Endothelial cell of umbilical vein (primary cell): ENCODE measurements around the gene SPAG7. TPM values are rescaled to one million over a fixed set of nuclear protein-coding genes. Genes with fewer than 3 reads are reported as not detected.

Experiments used
- BruUV-seq: library from RNA; stranded (reverse); fragments of 400-500 nt; replicated peaks from 2 replicates; lab custom pipeline; 2021; lab: Mats Ljungman, UMichigan
- CTCF ChIA-PET: fragments of 300-600, 350-600 bp; sonication (Branson Sonifier 250); formaldehyde crosslinking; loops from one replicate; lab custom pipeline; 2021; ENCODE audit warnings: antibody characterized with exemption, inconsistent platforms; lab: Charles Lee
- POLR2A ChIA-PET: fragments of 300-600, 350-600 bp; sonication (Branson Sonifier 250); formaldehyde crosslinking; loops from one replicate; lab custom pipeline; 2021; ENCODE audit warnings: antibody characterized with exemption, inconsistent platforms; lab: Charles Lee
- DNase-seq: peaks from one replicate; pipeline ENCODE4 v3.0.0-alpha.2; 2011; ENCODE audit warnings: low read depth, low spot score
- FAIRE-seq: peaks from 2 replicates; lab custom pipeline; 2011; peaks lifted over from hg19 to GRCh38; lab: Jason Lieb, UNC
- H2AFZ ChIP-seq: 2 replicates; pipeline ENCODE4 v1.6.0; 2012; ENCODE audit warnings: low read depth, low read length, control low read depth, inconsistent platforms
- H3K27ac ChIP-seq: 2 replicates; pipeline ENCODE4 v1.5.1; 2011; ENCODE audit warnings: low read depth, mild to moderate bottlenecking, control low read depth, low read length, moderate library complexity; ENCODE audit not compliant: insufficient read depth
- H3K27me3 ChIP-seq, 2 experiments: 2 replicates each; pipeline versions ENCODE4 v1.6.0 to v1.6.1; 2011; ENCODE audit warnings: low read length in 2 of 2, mixed read lengths in 1 of 2; ENCODE audit not compliant: control insufficient read depth in 2 of 2, insufficient read depth in 2 of 2
- H3K36me3 ChIP-seq, 2 experiments: 2 replicates in 1 of 2; 3 replicates in 1 of 2; pipeline ENCODE4 v1.5.1; 2011; ENCODE audit warnings: low read length in 2 of 2, mild to moderate bottlenecking in 1 of 2, moderate library complexity in 1 of 2; ENCODE audit not compliant: control insufficient read depth in 2 of 2, insufficient read depth in 2 of 2; ENCODE audit errors: extremely low read depth in 1 of 2
- H3K4me1 ChIP-seq: 3 replicates; pipeline ENCODE4 v1.5.1; 2011; ENCODE audit warnings: mild to moderate bottlenecking, low read length; ENCODE audit not compliant: control insufficient read depth, insufficient read depth; ENCODE audit errors: extremely low read depth
- H3K4me2 ChIP-seq: 2 replicates; pipeline ENCODE4 v1.6.1; 2011; ENCODE audit warnings: low read length, control low read depth, mixed read lengths; ENCODE audit not compliant: insufficient read depth
- H3K4me3 ChIP-seq, 3 experiments: fragments of 200-600 bp in 1 of 3; sonication (generic), shearing (Covaris generic) in 1 of 3; replicated peaks in 1 of 3; 2 replicates each; pipeline ENCODE4 v1.5.1; 2011 to 2016; ENCODE audit warnings: control low read depth in 3 of 3, low read length in 3 of 3, mild to moderate bottlenecking in 2 of 3, inconsistent platforms in 1 of 3, low read depth in 1 of 3, moderate library complexity in 1 of 3; ENCODE audit not compliant: insufficient read depth in 1 of 3
- H3K79me2 ChIP-seq: 2 replicates; pipeline ENCODE4 v1.6.0; 2012; ENCODE audit warnings: low read length, inconsistent platforms; ENCODE audit not compliant: control insufficient read depth, insufficient read depth
- H3K9ac ChIP-seq: replicated peaks from 2 replicates; pipeline ENCODE3; 2011; ENCODE audit warnings: low read length, control low read depth; ENCODE audit not compliant: insufficient read depth; ENCODE audit errors: extremely low read depth
- H3K9me1 ChIP-seq: replicated peaks from 3 replicates; pipeline ENCODE4 v1.6.0; 2011; ENCODE audit warnings: mild to moderate bottlenecking, low read length; ENCODE audit not compliant: control insufficient read depth, insufficient read depth; ENCODE audit errors: extremely low read depth
- H3K9me3 ChIP-seq: replicated peaks from 2 replicates; pipeline ENCODE4 v1.5.1; 2012; ENCODE audit warnings: low read length, inconsistent platforms; ENCODE audit not compliant: control insufficient read depth, insufficient read depth
- H4K20me1 ChIP-seq: replicated peaks from 2 replicates; pipeline ENCODE3; 2011; ENCODE audit warnings: mild to moderate bottlenecking, low read length; ENCODE audit not compliant: control insufficient read depth, insufficient read depth; ENCODE audit errors: extremely low read depth
- CTCF ChIP-seq, 2 donors: IDR thresholded peaks; 1 replicate in 1 of 2; 2 replicates in 1 of 2; pipeline ENCODE4 v1.5.1; 2011; ENCODE audit warnings: low read length in 2 of 2, mild to moderate bottlenecking in 2 of 2, moderate library complexity in 2 of 2, control low read depth in 1 of 2, inconsistent platforms in 1 of 2, low read depth in 1 of 2; ENCODE audit not compliant: insufficient read depth in 1 of 2; ENCODE audit errors: extremely low read depth in 1 of 2
- EZH2 ChIP-seq: IDR thresholded peaks from 2 replicates; pipeline ENCODE4 v1.6.1; 2012; ENCODE audit warnings: borderline replicate concordance, low read depth, mild to moderate bottlenecking, moderate library complexity, low read length, inconsistent platforms; ENCODE audit not compliant: severe bottlenecking
- FOS ChIP-seq: IDR thresholded peaks from 2 replicates; pipeline ENCODE4 v1.6.1; 2011; ENCODE audit warnings: mild to moderate bottlenecking, low read length, moderate library complexity, borderline replicate concordance; ENCODE audit not compliant: insufficient read depth
- GATA2 ChIP-seq: IDR thresholded peaks from 2 replicates; pipeline ENCODE4 v1.7.0; 2011; ENCODE audit warnings: low read depth, mild to moderate bottlenecking, moderate library complexity, mixed read lengths, low read length; ENCODE audit not compliant: insufficient read length, insufficient read depth
- JUN ChIP-seq: IDR thresholded peaks from 2 replicates; pipeline ENCODE4 v1.6.1; 2011; ENCODE audit warnings: borderline replicate concordance, low read depth; ENCODE audit not compliant: insufficient read length, insufficient read depth
- MAX ChIP-seq: IDR thresholded peaks from 2 replicates; pipeline ENCODE4 v1.6.1; 2011; ENCODE audit not compliant: insufficient read depth, insufficient read length
- MYC ChIP-seq: IDR thresholded peaks from one replicate; pipeline ENCODE4 v1.6.1; 2011; ENCODE audit warnings: mild to moderate bottlenecking, low read depth, low read length
- POLR2A ChIP-seq: IDR thresholded peaks from 2 replicates; pipeline ENCODE4 v1.6.1; 2012; ENCODE audit warnings: low read depth, mild to moderate bottlenecking, control low read depth, low read length
- POLR2AphosphoS5 ChIP-seq: IDR thresholded peaks from 2 replicates; pipeline ENCODE4 v1.6.1; 2012; ENCODE audit warnings: low read depth, mild to moderate bottlenecking, control low read depth, low read length, moderate library complexity; ENCODE audit not compliant: insufficient read depth
- dilution Hi-C: fragments of 300-500 bp; cut with MboI; formaldehyde crosslinking; loops from one replicate; pipeline ENCODE4 v1.15.0; 2019; ENCODE audit warnings: low sequenced_read_pairs; ENCODE audit not compliant: extremely low pct_ligation_motif_present
- intact Hi-C: fragments of 100-400 bp; cut with micrococcal nuclease; formaldehyde crosslinking; loops from one replicate; pipeline ENCODE4 v1.10.0; 2022
- polyA plus RNA-seq, 4 experiments: library from polyadenylated mRNA; depleted of rRNA in 3 of 4; stranded (reverse) in 3 of 4; unstranded in 1 of 4; fragments of >200 nt; gene quantifications; 2 replicates each; pipeline versions ENCODE4 v1.2.1 to v1.2.3, GENCODE V29; 2011 to 2012; ENCODE audit warnings: missing spikeins in 1 of 4
- total RNA-seq: library from RNA; stranded (reverse); gene quantifications from 2 replicates; pipeline ENCODE4 v1.2.3, GENCODE V29; 2021

SPAG7 gene
- total and polyA plus RNA-seq, 2 donors (not counting 3 experiments of a cell fraction or from before 2014, with no cell fraction given), result 68.6 to 75.2 TPM

- FAIRE-seq, result no peak
- CTCF ChIA-PET, result interaction anchor here (1.1 to 3.3 kb wide), 2 partner anchors 49 to 55 kb away, joined by 4 to 22 read pairs; partner anchors contain the start of gene CHRNE
- POLR2A ChIA-PET, result interaction anchor here (0.7 kb wide), 1 partner anchor 10 kb away, joined by 4 read pairs; the partner anchor contains the start of gene PFN1
Observed at GRCh38 chr17:4958102-4958501, 9.5 kb downstream of the SPAG7 start.

More at GRCh38 chr17:4958102-4958501, 9.5 kb downstream of the SPAG7 start:
- H3K9me1 ChIP-seq, result no peaks in the 10 kb centered on the region
- dilution Hi-C loops (no loop called here), intact Hi-C loops (no loop called here)
- H4K20me1 ChIP-seq, result no peaks in the 10 kb centered on the region
- H3K27me3 ChIP-seq, result no peaks in the 10 kb centered on the region
- no peaks in the 10 kb centered on the region for H3K9me3 ChIP-seq
- no peak overlapping the region for H3K4me3 ChIP-seq
- H2AFZ ChIP-seq, result no peak overlapping the region
- TF ChIP-seq EZH2 (no peak), POLR2AphosphoS5 (no peak), CTCF (IDR thresholded peaks at IDR 0.05; ENCODE audit: extremely low read depth in 1 of 2, insufficient read depth in 1 of 2, low read depth in 1 of 2, low read length in 2 of 2) (no peak), MAX (no peak), JUN (no peak), POLR2A (no peak), MYC (no peak), FOS (no peak), GATA2 (no peak)
- H3K4me2 ChIP-seq, result no peak overlapping the region
- no TSS peak for BruUV-seq
- peaks cover 10% of the 10 kb centered on the region for H3K4me1 ChIP-seq
- no peak overlapping the region for H3K9ac ChIP-seq
- H3K36me3 ChIP-seq, result peaks cover 0 to 7% of the 10 kb centered on the region in 2 experiments
- DNase-seq, result no peak
- no peaks in the 10 kb centered on the region for H3K79me2 ChIP-seq
- H3K27ac ChIP-seq, result no peak overlapping the region
